Measurements from ENCODE around the gene ZNF28.
"Not testable (repeated sequence)": the region's sequence is repeated elsewhere in the genome, so short reads cannot be mapped to it uniquely, and the experiment has no call there.

Gene ZNF28

GRCh38 chr19:52821204-52821960 lies at the start of gene ZNF28:
ZNF28 (minus strand) TSS chr19:52821633; CDS start chr19:52817958, 3,675 bp downstream.
- DNase-seq: peak in 52 of 56 donors; percentile 2 to 85 (median 30)

GRCh38 chr19:52868031-52868430 lies 46.6 kb upstream of the ZNF28 start:
- DNase-seq: not testable (repeated sequence)

- peak in 53 of 56 donors; percentile 11 to 84 (median 57) for DNase-seq
These were observed 36.2 kb upstream of the ZNF28 start, which contains the start of gene ZNF468 for GRCh38 chr19:52857378-52858191. ZNF468 (minus strand) TSS chr19:52857619; CDS start chr19:52854272, 3,347 bp downstream.

- DNase-seq: peak in 3 of 56 donors; percentile 0 to 13 (median 3)
These were observed 35.3 kb upstream of the ZNF28 start for GRCh38 chr19:52856540-52857377.

- not testable (repeated sequence) for DNase-seq
These were observed 25.9 kb upstream of the ZNF28 start for GRCh38 chr19:52847352-52847751.

DNA sequence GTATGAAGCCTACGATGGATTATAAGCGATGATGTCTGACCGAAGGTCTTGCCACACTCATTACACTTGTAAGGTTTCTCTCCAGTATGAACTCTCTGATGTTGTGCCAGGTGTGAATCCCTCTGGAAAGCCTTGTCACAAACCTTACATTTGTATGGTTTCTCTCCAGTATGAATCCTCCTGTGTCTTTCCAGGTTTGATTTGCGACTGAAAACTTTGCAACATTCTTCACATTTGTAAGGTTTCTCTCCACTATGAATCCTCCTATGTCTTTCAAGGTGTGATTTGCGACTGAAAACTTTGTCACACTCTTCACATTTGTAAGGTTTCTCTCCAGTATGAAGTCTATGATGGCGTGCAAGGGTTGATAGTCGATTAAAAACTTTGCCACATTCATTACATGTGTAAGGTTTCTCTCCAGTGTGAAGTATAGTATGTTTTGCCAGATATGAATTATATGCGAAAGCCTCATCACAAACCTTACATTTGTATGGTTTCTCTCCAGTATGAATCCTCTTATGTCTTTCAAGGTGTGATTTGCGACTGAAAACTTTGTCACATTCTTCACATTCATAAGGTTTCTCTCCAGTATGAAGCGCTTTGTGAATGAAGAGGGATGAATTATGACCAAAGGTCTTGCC lies 19.5 kb upstream of the ZNF28 start:
- DNase-seq: not testable (repeated sequence)

DNA sequence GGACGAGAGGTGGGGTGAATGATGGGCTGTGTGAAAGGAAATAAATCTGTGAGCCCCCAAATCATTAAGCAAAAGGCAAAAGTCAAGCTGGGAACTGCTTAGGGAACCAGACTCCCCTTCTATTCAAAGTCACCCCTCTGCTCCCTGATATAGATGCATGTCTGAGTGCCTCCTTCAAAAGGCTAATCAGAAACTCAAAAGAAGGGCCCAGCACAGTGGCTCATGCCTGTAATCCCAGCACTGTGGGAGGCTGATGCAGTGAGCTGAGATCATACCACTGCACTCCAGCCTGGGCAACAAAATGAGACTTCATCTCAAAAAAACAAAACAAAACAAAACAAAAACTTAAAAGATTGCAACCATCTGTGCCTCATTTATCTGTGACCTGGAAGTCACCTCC lies 12.9 kb upstream of the ZNF28 start:
- not testable (repeated sequence) for DNase-seq

DNA sequence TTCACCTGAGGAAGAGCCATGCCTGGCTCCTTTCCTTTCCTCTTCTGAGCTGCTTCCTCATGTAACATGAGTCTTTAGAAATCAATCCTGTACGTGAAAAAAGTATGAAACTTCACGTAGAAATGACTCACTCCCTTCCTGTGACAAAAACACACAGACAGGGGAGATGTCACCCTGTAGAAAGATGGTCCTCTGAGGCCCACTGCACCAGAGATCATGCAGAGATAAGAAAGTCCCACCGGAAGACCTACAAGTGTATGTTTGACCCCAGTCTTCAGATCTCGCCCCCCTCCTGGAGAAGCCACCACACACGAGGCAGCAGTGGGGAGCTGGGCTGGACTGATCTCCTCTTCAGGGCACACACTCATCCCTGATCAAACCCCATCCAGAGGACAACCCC lies 12.1 kb upstream of the ZNF28 start:
- DNase-seq: not testable (repeated sequence)

DNA sequence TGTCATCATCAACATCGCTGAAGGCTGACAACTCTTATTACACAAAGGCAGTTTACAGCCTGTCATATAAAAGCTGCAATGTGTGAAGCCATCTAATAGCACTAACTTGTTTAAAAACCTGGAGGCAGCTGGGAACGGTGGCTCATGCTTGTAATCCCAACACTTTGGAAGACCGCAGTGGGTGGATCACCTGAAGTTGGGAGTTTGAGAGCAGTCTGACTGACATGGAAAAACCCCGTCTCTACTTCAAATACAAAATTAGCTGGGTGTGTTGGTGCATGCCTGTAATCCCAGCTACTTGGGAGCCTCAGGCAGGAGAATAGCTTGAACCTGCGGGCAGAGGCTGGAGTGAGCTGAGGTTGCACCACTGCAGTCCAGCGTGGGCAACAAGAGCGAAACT lies 8.4 kb upstream of the ZNF28 start:
- not testable (repeated sequence) for DNase-seq

GRCh38 chr19:52825765-52826164 lies 4.3 kb upstream of the ZNF28 start:
- DNase-seq: no peak

- no peak for DNase-seq
These were observed 2.2 kb upstream of the ZNF28 start for GRCh38 chr19:52823676-52824075.

- DNase-seq: peak in 7 of 56 donors; percentile 0 to 26 (median 3)
These were observed 795 bp downstream of the ZNF28 start for GRCh38 chr19:52820472-52821203.

DNA sequence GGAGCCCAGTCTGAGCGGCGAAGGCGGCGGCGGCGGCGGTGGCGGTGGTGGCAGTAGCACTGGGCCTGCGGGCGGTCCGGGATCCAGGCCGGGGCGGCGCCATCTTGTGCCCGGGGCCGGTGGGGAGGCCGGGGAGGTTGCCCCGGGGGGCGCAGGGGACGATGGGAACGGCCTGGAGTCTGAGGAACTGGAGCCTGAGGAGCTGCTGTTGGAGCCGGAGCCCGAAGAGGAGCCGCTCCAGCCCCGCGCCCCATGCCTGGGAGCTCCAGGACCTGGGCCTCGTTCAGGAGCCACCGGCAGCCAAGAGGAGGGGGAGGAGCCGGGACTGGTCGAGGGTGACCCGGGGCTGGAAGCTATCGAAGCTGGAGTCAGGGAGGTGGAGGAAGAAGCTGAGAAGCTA lies 11.6 kb downstream of the ZNF28 start:
- no peak for DNase-seq

GRCh38 chr19:52799950-52800640 lies 21.3 kb downstream of the ZNF28 start:
- DNase-seq: not testable (repeated sequence)

- no peak for DNase-seq
These were observed 32.0 kb downstream of the ZNF28 start for GRCh38 chr19:52789440-52789839.

GRCh38 chr19:52786464-52787354 lies 34.7 kb downstream of the ZNF28 start, which contains the start of gene ZNF600:
ZNF600 (minus strand) TSS chr19:52786791; CDS start chr19:52778888, 7,903 bp downstream.
- peak in 32 of 56 donors; percentile 1 to 63 (median 10) for DNase-seq

- no peak for DNase-seq
These were observed 35.4 kb downstream of the ZNF28 start for GRCh38 chr19:52786078-52786463.

DNA sequence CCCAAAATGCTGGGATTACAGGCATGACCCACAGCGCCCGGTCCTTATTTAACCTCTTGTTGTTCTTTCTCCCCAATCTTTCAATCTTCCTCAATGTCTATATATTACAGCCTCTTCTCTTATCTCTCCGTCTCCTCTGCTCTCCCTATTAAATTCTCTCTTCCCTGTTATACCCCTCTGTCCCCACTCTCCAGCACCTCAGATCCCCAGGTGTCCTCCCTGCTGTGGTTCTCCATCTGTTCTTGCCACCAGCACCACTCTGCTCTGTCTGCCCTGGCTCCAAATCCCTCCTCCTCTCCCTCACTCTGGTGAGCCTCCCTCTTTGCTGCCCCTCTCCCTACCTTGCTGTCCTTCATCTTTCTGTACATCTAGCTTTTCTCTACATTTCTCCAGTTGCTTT lies 35.9 kb downstream of the ZNF28 start:
- DNase-seq: no peak

Data from amygdala (tissue), 56 donors.